Mucosa of gallbladder (tissue), 1 donor: ENCODE measurements around the gene CIB2. TPM values are rescaled to one million over a fixed set of nuclear protein-coding genes. Genes with fewer than 3 reads are reported as not detected.

Experiments
- DNase-seq: peaks from one replicate; pipeline ENCODE4 v3.0.0-alpha.2; 2020; ENCODE audit warnings: low spot score
- total RNA-seq: library from RNA; stranded (reverse); gene quantifications from one replicate; pipeline ENCODE4 v1.2.1, GENCODE V29; 2021
- donor health status: DM: no; HTN: no; CAD: no.

The CIB2 gene
- total RNA-seq, 1 donor from 2014 or later: 4.0 TPM

DNA sequence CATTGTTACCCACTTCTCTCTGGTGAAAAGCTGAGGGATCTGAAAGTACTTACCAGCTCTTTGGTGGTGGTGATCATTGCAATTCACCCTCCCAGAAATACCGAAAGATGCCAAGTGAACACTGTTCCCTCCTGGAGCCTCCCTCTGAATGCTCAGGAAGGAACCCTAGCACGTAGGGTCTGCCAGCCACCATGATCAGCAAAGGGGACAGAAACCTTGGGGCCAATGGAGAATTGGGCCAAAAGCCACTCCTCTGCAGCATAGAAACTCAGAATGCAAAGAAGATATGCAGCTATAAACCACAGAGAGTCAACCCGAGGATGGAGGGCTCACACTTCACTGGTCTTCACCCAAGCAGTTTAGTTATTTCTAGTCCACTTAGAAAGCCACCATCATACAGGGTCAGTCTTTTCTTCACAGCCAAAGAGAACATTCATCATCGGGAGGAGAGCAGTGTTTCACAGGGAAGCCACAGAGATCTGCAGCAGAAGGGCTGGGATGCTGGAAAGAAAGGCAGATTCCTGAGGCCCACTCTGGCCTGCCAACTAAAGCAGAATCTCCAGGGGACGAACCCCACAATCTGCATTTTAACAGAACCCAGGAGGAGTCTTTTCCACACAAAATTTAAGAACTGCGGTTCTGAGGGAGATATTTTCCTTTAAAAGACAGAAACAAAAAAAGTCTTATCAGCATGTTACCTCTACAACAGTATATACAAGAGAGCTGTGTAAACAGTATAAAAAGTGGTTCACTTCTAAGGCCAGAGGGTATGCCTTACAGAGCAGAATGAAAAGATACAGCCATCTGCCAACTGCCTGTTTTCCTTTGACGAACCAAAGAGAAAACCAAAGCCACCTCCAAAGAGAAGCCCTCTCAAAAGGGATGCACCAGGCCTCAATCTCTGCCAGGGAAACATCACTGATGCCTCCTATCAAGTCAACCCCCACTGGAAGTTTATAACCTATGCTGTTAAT is 65.0 kb downstream of the CIB2 start:
- DNase-seq: no peak

DNA sequence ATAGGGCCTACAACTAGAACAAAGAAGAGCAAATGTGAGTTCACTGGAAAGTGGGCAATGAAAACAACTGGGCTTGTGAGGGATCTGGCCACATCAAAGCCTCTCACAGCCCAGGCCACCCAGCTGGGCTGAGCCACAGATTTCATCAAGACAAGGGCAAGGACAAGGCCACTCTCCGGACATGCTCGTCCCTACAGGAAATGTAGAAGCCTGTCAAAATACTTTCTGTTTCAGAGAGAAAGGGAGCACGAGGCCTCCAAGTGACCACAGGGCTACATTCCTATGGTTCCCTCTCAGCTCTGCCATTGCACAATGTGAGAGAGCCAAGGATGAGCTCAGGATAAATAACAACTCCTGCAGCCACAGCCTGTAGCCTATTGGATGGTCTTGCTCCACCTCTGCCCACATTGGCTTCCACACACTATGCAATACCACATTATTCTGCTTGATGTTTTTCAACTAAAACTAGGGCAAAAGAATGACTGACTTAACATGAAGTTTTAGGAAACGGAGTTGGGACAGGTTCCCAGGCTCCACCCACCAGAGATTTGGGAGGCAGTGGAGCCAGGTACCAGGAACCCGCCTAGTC is 65.9 kb downstream of the CIB2 start:
- DNase-seq: peak; percentile 81

DNA sequence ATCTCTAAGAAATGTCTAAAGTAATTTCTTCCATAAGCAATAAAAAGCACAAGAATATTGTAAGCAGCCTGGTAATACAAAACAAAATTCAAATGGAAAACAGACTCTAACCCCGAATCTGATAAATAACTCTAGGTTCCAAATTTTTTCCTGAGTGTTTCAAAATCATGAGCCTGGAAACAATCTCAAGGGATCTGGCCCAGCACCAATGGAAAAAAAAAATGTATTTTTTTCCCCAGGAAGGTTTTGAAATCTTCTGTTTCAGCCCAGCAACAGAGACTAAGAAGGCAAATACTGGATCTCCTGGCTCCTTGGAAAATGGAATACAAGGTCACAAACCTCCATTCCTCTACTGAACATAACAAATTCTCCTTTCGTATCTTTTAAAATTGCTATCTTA is 66.7 kb downstream of the CIB2 start:
- DNase-seq: no peak

DNA sequence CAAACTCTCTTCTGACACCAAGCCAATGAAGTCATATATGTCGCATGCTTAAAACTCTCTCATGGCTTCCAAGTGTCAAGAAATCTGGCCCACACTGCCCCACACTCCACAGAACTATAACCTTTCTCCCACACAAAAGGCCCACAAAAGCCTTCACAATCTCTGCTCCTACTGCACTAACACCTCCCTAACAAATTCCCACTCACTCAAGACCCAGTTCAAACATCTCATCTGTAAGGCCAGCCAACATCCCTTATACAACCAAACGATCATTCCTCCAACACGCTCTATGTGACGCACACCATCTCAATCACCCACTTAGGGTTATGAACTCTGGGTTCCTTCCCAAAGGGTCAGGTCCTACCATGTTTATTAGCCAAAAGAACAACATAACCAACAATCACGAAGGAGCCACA is 67.3 kb downstream of the CIB2 start:
- no peak for DNase-seq

- no peak for DNase-seq
Observed at GRCh38 chr15:78063217-78063616, 68.0 kb downstream of the CIB2 start.

DNA sequence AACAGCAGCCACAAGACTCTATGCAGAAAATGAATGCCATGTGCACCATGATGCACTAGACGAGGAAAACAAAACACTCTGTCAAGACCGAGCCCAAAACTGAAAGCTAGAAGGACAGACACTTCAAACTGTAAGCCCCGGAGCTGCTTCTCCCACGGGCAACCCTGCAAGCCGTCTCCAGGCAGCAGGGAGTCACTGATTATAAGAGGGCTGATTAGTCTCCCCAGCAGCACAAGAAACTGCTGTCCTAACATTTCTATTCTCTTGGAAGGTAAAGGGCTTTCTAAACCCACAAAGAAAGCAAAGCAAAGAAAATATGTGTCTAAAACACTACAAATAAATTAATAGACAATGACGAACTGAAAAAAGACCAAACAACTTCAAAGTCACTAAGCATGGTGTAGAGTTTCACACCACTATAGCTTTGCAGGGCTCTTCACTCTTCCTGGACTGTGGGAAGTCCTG is 69.2 kb downstream of the CIB2 start:
- no peak for DNase-seq

GRCh38 chr15:78060232-78060631 is 71.0 kb downstream of the CIB2 start:
- DNase-seq: no peak

GRCh38 chr15:78059110-78059839 is 72.0 kb downstream of the CIB2 start:
- no peak for DNase-seq

DNA sequence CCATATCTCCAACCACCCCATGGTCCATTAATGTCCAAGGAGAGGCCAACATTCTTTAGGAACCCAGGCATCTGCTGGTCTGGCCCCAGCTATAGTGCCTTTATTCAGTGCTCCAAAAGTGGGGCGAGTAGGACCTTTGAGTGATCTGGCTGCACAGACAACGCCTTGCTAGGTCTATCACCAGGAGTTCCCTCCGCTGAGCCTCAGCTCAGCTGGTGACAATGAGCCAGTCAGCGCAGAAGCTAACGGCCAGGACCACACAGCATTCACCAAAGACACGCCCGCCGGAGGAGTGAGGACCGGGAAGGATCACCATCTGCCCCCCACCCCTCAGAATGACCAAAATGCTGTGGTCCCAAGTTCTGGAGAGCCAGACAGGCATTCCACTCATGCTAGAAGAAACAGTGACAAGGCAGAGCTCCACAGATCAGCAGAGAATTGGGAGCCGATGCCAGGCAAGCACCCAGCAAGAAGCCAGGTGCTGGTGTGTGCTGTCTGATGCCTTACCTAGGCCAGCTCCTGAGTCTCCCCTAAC is 72.8 kb downstream of the CIB2 start:
- no peak for DNase-seq

GRCh38 chr15:78057803-78058202 is 73.4 kb downstream of the CIB2 start:
- DNase-seq: no peak

- no peak for DNase-seq
Observed at GRCh38 chr15:78056714-78057269, 74.5 kb downstream of the CIB2 start.

- no peak for DNase-seq
Observed at GRCh38 chr15:78055919-78056713, 75.1 kb downstream of the CIB2 start.

DNA sequence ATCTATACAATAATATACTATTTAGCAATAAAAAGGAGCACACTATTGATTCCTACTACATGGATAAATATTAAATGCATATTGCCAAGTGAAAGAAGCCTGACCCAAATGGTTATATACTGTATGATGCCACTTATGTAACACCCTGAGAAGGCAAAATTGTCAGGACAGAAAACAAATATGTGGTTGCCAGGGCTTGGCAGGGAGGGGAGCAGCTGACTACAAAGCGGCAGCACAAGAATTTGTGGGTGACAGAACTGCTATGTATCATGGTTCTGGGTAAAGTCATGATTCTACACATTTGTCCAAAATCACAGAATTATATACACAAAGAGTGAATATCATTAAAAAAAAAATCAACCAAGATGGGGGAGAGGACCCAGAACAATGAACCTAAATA is 76.3 kb downstream of the CIB2 start:
- DNase-seq: no peak

Other genes with a start within 250 kb of the CIB2 start
- 75.5 TPM for gene TBC1D2B, start 53.7 kb downstream of the CIB2 start, total RNA-seq
- gene SH2D7, start 38.9 kb downstream of the CIB2 start, total RNA-seq: 2.3 TPM
- gene IDH3A, start 17.9 kb upstream of the CIB2 start, total RNA-seq: 52.3 TPM
- 0.83 TPM for gene ACSBG1, start 103.1 kb upstream of the CIB2 start, total RNA-seq
- gene DNAJA4, start 133.1 kb upstream of the CIB2 start, total RNA-seq: 36.9 TPM
- gene SKIC8, start 168.2 kb upstream of the CIB2 start, total RNA-seq: 38.8 TPM
- 1.4 TPM for gene CRABP1, start 208.9 kb upstream of the CIB2 start, total RNA-seq